IMR-90 (cell line): ENCODE measurements around the gene INHA.

ENCODE experiments used
- BHLHE40 ChIP-seq: fragments of 150-350 bp; IDR thresholded peaks from 2 replicates; pipeline ENCODE4 v1.6.1; 2016; ENCODE audit warnings: mild to moderate bottlenecking, low read depth, low read length
- CTCF ChIP-seq: conservative IDR thresholded peaks from 2 replicates; pipeline ENCODE4 v1.5.1; 2012; ENCODE audit warnings: mild to moderate bottlenecking, low read depth, low read length, improper control_type of control experiment
- POLR2A ChIP-seq: IDR thresholded peaks from 2 replicates; pipeline ENCODE4 v1.6.1; 2012; ENCODE audit warnings: mild to moderate bottlenecking, low read depth, low read length

GRCh38 chr2:219607931-219608330 is 35.8 kb downstream of the INHA start:
- TF ChIP-seq BHLHE40 (no peak), POLR2A (no peak), CTCF (no peak)
